HCT116 (cell line): Measurements from ENCODE around the gene SLC44A3. TPM values are rescaled to one million over a fixed set of nuclear protein-coding genes. Genes with fewer than 3 reads are reported as not detected.

ENCODE experiments used
- ATAC-seq: fragments of 200-7000 bp; cut with Tn5 transposase; 2 replicates; pipeline ENCODE4 v1.9.1; 2020; ENCODE audit warnings: mild to moderate bottlenecking, moderate library complexity
- BruUV-seq: library from RNA; stranded (reverse); fragments of 400-500 nt; replicated peaks from 2 replicates; lab custom pipeline; 2021; lab: Mats Ljungman, UMichigan
- CTCF ChIA-PET: fragments of 300-600 bp; sonication (Branson Sonifier 250); formaldehyde crosslinking; loops from one replicate; lab custom pipeline; 2021; ENCODE audit warnings: antibody characterized with exemption; lab: Charles Lee
- POLR2A ChIA-PET: fragments of 300-600, 350-600 bp; sonication (Branson Sonifier 250); formaldehyde crosslinking; loops from one replicate; lab custom pipeline; 2021; ENCODE audit warnings: antibody characterized with exemption; lab: Charles Lee
- RAD21 ChIA-PET, 2 experiments: fragments of 300-600 bp; sonication (Branson Sonifier 250); formaldehyde crosslinking; loops; one replicate each; lab custom pipeline; 2023; ENCODE audit warnings: low total read pairs in 2 of 2; ENCODE audit not compliant: uncharacterized antibody in 2 of 2, unreplicated experiment in 2 of 2, low non-redundant PET in 1 of 2; lab: Charles Lee
- DNase-seq: peaks from one replicate; pipeline ENCODE4 v3.0.0-alpha.2; 2010; ENCODE audit warnings: low read depth, low spot score
- H2AFZ ChIP-seq: fragments of 200-600 bp; shearing (Covaris generic), sonication (generic); 2 replicates; pipeline ENCODE4 v1.6.1; 2017; ENCODE audit warnings: low read depth, mixed run types, mixed read lengths, antibody characterized with exemption, low read length; ENCODE audit not compliant: poor library complexity, severe bottlenecking
- H3K27ac ChIP-seq: 2 replicates; pipeline ENCODE4 v1.5.1; 2012; ENCODE audit warnings: low read depth, low read length
- H3K27me3 ChIP-seq: fragments of 200-600 bp; sonication (generic); 2 replicates; pipeline ENCODE4 v1.6.1; 2016; ENCODE audit warnings: mixed run types, low read length, mixed read lengths; ENCODE audit not compliant: insufficient read depth
- H3K36me3 ChIP-seq, 2 experiments: fragments of 200-500 bp in 1 of 2; fragments of 200-600 bp in 1 of 2; sonication (Bioruptor generic) in 1 of 2; sonication (generic) in 1 of 2; 2 replicates each; pipeline versions ENCODE4 v1.5.1 to v1.6.1; 2014 to 2016; ENCODE audit warnings: low read length in 2 of 2, inconsistent platforms in 1 of 2, mixed read lengths in 1 of 2, mixed run types in 1 of 2; ENCODE audit not compliant: insufficient read depth in 2 of 2, control insufficient read depth in 1 of 2
- H3K4me1 ChIP-seq, 2 experiments: fragments of 200-600 bp in 1 of 2; sonication (generic) in 1 of 2; 2 replicates each; pipeline versions ENCODE4 v1.5.1 to v1.6.1; 2012 to 2017; ENCODE audit warnings: low read length in 2 of 2, inconsistent platforms in 1 of 2, mild to moderate bottlenecking in 1 of 2, mixed read lengths in 1 of 2, mixed run types in 1 of 2, moderate library complexity in 1 of 2; ENCODE audit not compliant: insufficient read depth in 2 of 2, control insufficient read depth in 1 of 2
- H3K4me2 ChIP-seq: fragments of 200-600 bp; sonication (generic); 2 replicates; pipeline ENCODE4 v1.6.1; 2017; ENCODE audit warnings: mixed run types, low read length, mixed read lengths
- H3K4me3 ChIP-seq, 2 experiments: fragments of 200-600 bp in 1 of 2; sonication (generic) in 1 of 2; replicated peaks in 1 of 2; 2 replicates each; pipeline ENCODE4 v1.5.1; 2011 to 2016; ENCODE audit warnings: low read length in 2 of 2, control low read depth in 1 of 2, low read depth in 1 of 2, mild to moderate bottlenecking in 1 of 2, mixed read lengths in 1 of 2, mixed run types in 1 of 2
- H3K79me2 ChIP-seq: fragments of 200-600 bp; sonication (generic); 2 replicates; pipeline ENCODE4 v1.6.1; 2017; ENCODE audit warnings: mild to moderate bottlenecking, mixed run types, low read length, moderate library complexity, mixed read lengths; ENCODE audit not compliant: insufficient read depth
- H3K9ac ChIP-seq: fragments of 200-600 bp; sonication (generic); 2 replicates; pipeline ENCODE4 v1.6.1; 2016; ENCODE audit warnings: low read length, mixed read lengths
- H3K9me2 ChIP-seq: fragments of 200-600 bp; sonication (generic), shearing (Covaris generic); 2 replicates; pipeline ENCODE4 v1.6.1; 2017; ENCODE audit warnings: mixed run types, mild to moderate bottlenecking, moderate library complexity; ENCODE audit not compliant: insufficient read depth
- H3K9me3 ChIP-seq, 2 experiments: fragments of 200-500 bp in 1 of 2; fragments of 200-600 bp in 1 of 2; sonication (Bioruptor generic) in 1 of 2; sonication (generic) in 1 of 2; 2 replicates each; pipeline ENCODE4 v1.6.1; 2014 to 2017; ENCODE audit warnings: low read length in 2 of 2, mixed read lengths in 2 of 2, inconsistent platforms in 1 of 2, low read depth in 1 of 2, mild to moderate bottlenecking in 1 of 2, mixed run types in 1 of 2, moderate library complexity in 1 of 2; ENCODE audit not compliant: control insufficient read depth in 1 of 2, insufficient read depth in 1 of 2
- H4K20me1 ChIP-seq: fragments of 200-600 bp; sonication (generic), shearing (Covaris generic); 2 replicates; pipeline ENCODE4 v1.6.1; 2017; ENCODE audit warnings: mixed run types, mild to moderate bottlenecking, moderate library complexity; ENCODE audit not compliant: insufficient read depth
- CEBPB ChIP-seq: IDR thresholded peaks from 2 replicates; pipeline ENCODE4 v1.6.1; 2012; ENCODE audit warnings: low read depth
- EGR1 ChIP-seq: IDR thresholded peaks from 2 replicates; pipeline ENCODE4 v1.6.1; 2012; ENCODE audit warnings: low read depth
- ELF1 ChIP-seq: IDR thresholded peaks from 2 replicates; pipeline ENCODE4 v1.6.1; 2012; ENCODE audit warnings: low read depth, borderline replicate concordance
- EZH2 ChIP-seq: fragments of 200-600 bp; sonication (generic); IDR thresholded peaks from 2 replicates; pipeline ENCODE4 v1.6.1; 2017; ENCODE audit warnings: antibody characterized with exemption, mixed run types
- POLR2AphosphoS5 ChIP-seq: IDR thresholded peaks from 2 replicates; pipeline ENCODE4 v1.6.1; 2011; ENCODE audit warnings: mild to moderate bottlenecking, low read depth, low read length, moderate library complexity
- RAD21 ChIP-seq: IDR thresholded peaks from 2 replicates; pipeline ENCODE4 v1.6.1; 2012; ENCODE audit warnings: low read depth, mild to moderate bottlenecking
- TCF7L2 ChIP-seq: IDR thresholded peaks from 2 replicates; pipeline ENCODE4 v1.7.0; 2011; ENCODE audit warnings: borderline replicate concordance, inconsistent platforms; ENCODE audit not compliant: insufficient read depth, insufficient read length; ENCODE audit errors: extremely low read depth
- ZFX ChIP-seq: fragments of 450-650 bp; IDR thresholded peaks from 2 replicates; pipeline ENCODE4 v1.6.1; 2017
- intact Hi-C: fragments of 100-400 bp; cut with micrococcal nuclease; formaldehyde crosslinking; loops from 2 replicates; pipeline ENCODE4 v1.10.0; 2022
- total RNA-seq: library from RNA; stranded (reverse); gene quantifications from one replicate; pipeline ENCODE4 v1.2.1, GENCODE V29; 2021; ENCODE audit not compliant: unreplicated experiment
- TF ChIP-seq, protein P1 (sequence below): IDR thresholded peaks from 2 replicates; pipeline ENCODE4 v1.6.1; 2012
- TF ChIP-seq, protein P2 (sequence below): IDR thresholded peaks from 2 replicates; pipeline ENCODE4 v1.6.1; 2012
- TF ChIP-seq, protein P3 (sequence below): IDR thresholded peaks from 2 replicates; pipeline ENCODE4 v1.6.1; 2012; ENCODE audit warnings: low read depth

SLC44A3 gene
- total RNA-seq, 1 experiment from 2014 or later, result 9.6 TPM

DNA sequence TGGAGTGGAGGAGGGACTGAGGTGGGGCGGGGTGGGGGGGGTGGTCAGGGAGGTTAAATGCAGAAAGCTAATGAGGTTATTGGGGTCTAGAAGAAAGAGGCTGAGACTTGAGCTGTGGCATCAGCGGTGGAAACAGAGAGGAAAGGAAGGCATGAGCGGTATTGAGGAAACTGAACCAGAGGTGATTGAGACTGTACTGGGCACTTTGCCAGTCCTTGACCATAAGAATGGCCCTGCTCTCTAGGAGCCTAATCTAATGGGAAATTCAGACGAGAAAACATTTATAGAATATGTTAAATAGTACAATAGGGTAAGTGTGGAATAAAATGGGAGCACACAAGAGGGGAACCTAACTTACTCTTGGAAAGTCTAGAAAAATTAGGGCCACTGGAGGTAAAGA lies 23.7 kb downstream of the SLC44A3 start:
- ChIA-PET CTCF (interaction anchor here (1.1 kb wide), 1 partner anchor 11 kb away, joined by 4 read pairs; no protein-coding TSS in a partner anchor), RAD21 (no interaction called here)
- no peaks in the 10 kb centered on the region for H3K27me3 ChIP-seq

More for the DNA sequence above, 23.7 kb downstream of the SLC44A3 start:
- Histone ChIP-seq H3K9ac (no peak overlapping the region), H3K27ac (no peak overlapping the region), H3K9me2 (no peaks in the 10 kb centered on the region), H2AFZ (no peak overlapping the region), H3K36me3 (0 out of 4 replicates have a peak, but pooled peaks cover 0 to 3% of the 10 kb centered on the region in 2 experiments), H3K79me2 (no peaks in the 10 kb centered on the region), H3K4me3 (no peak overlapping the region), H4K20me1 (no peaks in the 10 kb centered on the region), H3K9me3 (no peaks in the 10 kb centered on the region), H3K4me1 (no peaks in the 10 kb centered on the region), H3K4me2 (no peak overlapping the region)
- DNase-seq, result no peak
- TF ChIP-seq POLR2AphosphoS5 (no peak), EZH2 (no peak), RAD21 (no peak), TCF7L2 (no peak), ZFX (no peak), CEBPB (no peak), EGR1 (no peak), ELF1 (no peak)
- TF ChIP-seq, protein P1, sequence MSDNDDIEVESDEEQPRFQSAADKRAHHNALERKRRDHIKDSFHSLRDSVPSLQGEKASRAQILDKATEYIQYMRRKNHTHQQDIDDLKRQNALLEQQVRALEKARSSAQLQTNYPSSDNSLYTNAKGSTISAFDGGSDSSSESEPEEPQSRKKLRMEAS, result no peak
- TF ChIP-seq, protein P2, sequence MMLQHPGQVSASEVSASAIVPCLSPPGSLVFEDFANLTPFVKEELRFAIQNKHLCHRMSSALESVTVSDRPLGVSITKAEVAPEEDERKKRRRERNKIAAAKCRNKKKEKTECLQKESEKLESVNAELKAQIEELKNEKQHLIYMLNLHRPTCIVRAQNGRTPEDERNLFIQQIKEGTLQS, result no peak
- TF ChIP-seq, protein P3, sequence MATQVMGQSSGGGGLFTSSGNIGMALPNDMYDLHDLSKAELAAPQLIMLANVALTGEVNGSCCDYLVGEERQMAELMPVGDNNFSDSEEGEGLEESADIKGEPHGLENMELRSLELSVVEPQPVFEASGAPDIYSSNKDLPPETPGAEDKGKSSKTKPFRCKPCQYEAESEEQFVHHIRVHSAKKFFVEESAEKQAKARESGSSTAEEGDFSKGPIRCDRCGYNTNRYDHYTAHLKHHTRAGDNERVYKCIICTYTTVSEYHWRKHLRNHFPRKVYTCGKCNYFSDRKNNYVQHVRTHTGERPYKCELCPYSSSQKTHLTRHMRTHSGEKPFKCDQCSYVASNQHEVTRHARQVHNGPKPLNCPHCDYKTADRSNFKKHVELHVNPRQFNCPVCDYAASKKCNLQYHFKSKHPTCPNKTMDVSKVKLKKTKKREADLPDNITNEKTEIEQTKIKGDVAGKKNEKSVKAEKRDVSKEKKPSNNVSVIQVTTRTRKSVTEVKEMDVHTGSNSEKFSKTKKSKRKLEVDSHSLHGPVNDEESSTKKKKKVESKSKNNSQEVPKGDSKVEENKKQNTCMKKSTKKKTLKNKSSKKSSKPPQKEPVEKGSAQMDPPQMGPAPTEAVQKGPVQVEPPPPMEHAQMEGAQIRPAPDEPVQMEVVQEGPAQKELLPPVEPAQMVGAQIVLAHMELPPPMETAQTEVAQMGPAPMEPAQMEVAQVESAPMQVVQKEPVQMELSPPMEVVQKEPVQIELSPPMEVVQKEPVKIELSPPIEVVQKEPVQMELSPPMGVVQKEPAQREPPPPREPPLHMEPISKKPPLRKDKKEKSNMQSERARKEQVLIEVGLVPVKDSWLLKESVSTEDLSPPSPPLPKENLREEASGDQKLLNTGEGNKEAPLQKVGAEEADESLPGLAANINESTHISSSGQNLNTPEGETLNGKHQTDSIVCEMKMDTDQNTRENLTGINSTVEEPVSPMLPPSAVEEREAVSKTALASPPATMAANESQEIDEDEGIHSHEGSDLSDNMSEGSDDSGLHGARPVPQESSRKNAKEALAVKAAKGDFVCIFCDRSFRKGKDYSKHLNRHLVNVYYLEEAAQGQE, result no peak
- POLR2A ChIA-PET, result no interaction called here
- ATAC-seq, result no peak
- intact Hi-C loops, result no loop called here
- no TSS peak for BruUV-seq
